ENCODE data around the gene NELFE. TPM values are rescaled to one million over a fixed set of nuclear protein-coding genes. Genes with fewer than 3 reads are reported as not detected.

NELFE gene
- total and polyA plus RNA-seq, 2 of the 13 experiments (the other 11 are each of a cell fraction or from before 2014, with no cell fraction given): 51.3 to 69.8 TPM

GRCh38 chr6:31958412-31958740 is 395 bp downstream of the NELFE start (continued):
- TF ChIP-seq HIC2 (CRISPR knock-in tag; IDR thresholded peaks at IDR 0.05; ENCODE audit: low read depth) (0 out of 2 replicates have a peak, but pooled peaks have one; percentile 47), HOXA3 (CRISPR knock-in tag; IDR thresholded peaks at IDR 0.05) (no peak), THAP9 (CRISPR knock-in tag; IDR thresholded peaks at IDR 0.05; ENCODE audit: borderline replicate concordance) (no peak), CBFB (CRISPR knock-in tag; IDR thresholded peaks at IDR 0.05) (no peak), JUN (CRISPR knock-in tag; IDR thresholded peaks at IDR 0.05) (no peak; the same call in 1 of the 2 replicates), ZNF225 (CRISPR knock-in tag; IDR thresholded peaks at IDR 0.05) (peak; percentile 71; the same call in 1 of the 2 replicates), ZBTB8A (CRISPR knock-in tag; IDR thresholded peaks at IDR 0.05; ENCODE audit: borderline replicate concordance, low read depth) (0 out of 2 replicates have a peak, but pooled peaks have one; percentile 17), HES4 (CRISPR knock-in tag; IDR thresholded peaks at IDR 0.05; ENCODE audit: borderline replicate concordance) (no peak), BCL3 (CRISPR knock-in tag; IDR thresholded peaks at IDR 0.05) (0 out of 2 replicates have a peak, but pooled peaks have one; percentile 12), RFX1 (IDR thresholded peaks at IDR 0.05) (no peak), ZNF766 (CRISPR knock-in tag; IDR thresholded peaks at IDR 0.05; ENCODE audit: borderline replicate concordance) (no peak), ZNF672 (CRISPR knock-in tag; IDR thresholded peaks at IDR 0.05) (no peak), POGK (CRISPR knock-in tag; conservative IDR thresholded peaks at IDR 0.05) (no peak), HNF1A (IDR thresholded peaks at IDR 0.05; ENCODE audit: low read depth) (no peak), HNF1A (CRISPR knock-in tag; IDR thresholded peaks at IDR 0.05; ENCODE audit: borderline replicate concordance) (no peak; the same call in 1 of the 2 replicates), ZNF276 (CRISPR knock-in tag; IDR thresholded peaks at IDR 0.05; ENCODE audit: low read depth) (no peak)
